ENCODE data around the gene RBFOX2. TPM values are rescaled to one million over a fixed set of nuclear protein-coding genes. Genes with fewer than 3 reads are reported as not detected.

RBFOX2 gene
- total RNA-seq, 4 donors from 2014 or later = 50.2 to 75.6 (median 71.4) TPM

GRCh38 chr22:35991168-35991567 lies 37.5 kb downstream of the RBFOX2 start:
- peaks cover 0 to 51% (median 16%) of the 10 kb centered on the region in 4 donors for H3K4me1 ChIP-seq
- DNase-seq (ENCODE audit: low spot score in 2 of 2) = no peak
- no peaks in the 10 kb centered on the region for H3K27me3 ChIP-seq
- H3K9me3 ChIP-seq = no peaks in the 10 kb centered on the region
- WGBS, 2 donors = 69 to 80% methylated on average over 2 of the region's 2 CpGs
- H3K27ac ChIP-seq = no peak overlapping the region
- no peak for TF ChIP-seq EP300 (IDR thresholded peaks at IDR 0.05)
- TF ChIP-seq CTCF (IDR thresholded peaks at IDR 0.05) = no peak
- TF ChIP-seq POLR2A (IDR thresholded peaks at IDR 0.05) = no peak
- no peak overlapping the region for H3K4me3 ChIP-seq
- H3K36me3 ChIP-seq = no peaks in the 10 kb centered on the region

DNA sequence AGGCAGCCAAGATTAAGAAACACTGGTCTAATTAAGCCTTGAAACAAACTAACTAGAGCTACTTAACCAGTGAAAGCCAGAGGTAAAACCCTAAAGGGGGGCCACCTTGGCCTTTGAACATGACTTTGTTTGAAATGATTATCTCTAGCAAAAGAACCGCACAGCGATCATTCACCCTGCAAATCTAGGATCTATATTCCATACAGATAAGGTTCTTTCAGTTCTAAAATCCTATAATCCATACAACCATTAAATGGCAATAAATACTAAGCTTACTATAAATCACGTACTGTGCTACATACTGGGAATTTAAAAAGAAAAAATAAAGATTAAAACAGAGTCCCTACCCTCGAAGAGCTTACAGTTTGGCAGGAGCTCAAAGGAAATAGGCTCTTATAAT lies 40.6 kb downstream of the RBFOX2 start:
- H3K27me3 ChIP-seq = no peaks in the 10 kb centered on the region
- no peaks in the 10 kb centered on the region for H3K9me3 ChIP-seq
- peaks cover 0 to 45% (median 16%) of the 10 kb centered on the region in 4 donors for H3K4me1 ChIP-seq
- H3K36me3 ChIP-seq = no peaks in the 10 kb centered on the region
- no peak for TF ChIP-seq EP300 (IDR thresholded peaks at IDR 0.05)
- TF ChIP-seq POLR2A (IDR thresholded peaks at IDR 0.05) = no peak
- TF ChIP-seq CTCF (IDR thresholded peaks at IDR 0.05) = no peak
- H3K27ac ChIP-seq = peak overlapping the region in 2 of 4 donors; percentile 39 to 58
- no peak for DNase-seq (ENCODE audit: low spot score in 2 of 2)
- no peak overlapping the region for H3K4me3 ChIP-seq
- 78 to 85% methylated on average over 4 of the region's 4 CpGs for WGBS, 2 donors

- H3K36me3 ChIP-seq = no peaks in the 10 kb centered on the region
- 56 to 61% methylated on average over 1 of the region's 1 CpG for WGBS, 2 donors
- H3K27me3 ChIP-seq = no peaks in the 10 kb centered on the region
- no peak for TF ChIP-seq POLR2A (IDR thresholded peaks at IDR 0.05)
- TF ChIP-seq EP300 (IDR thresholded peaks at IDR 0.05) = no peak
- no peak for TF ChIP-seq CTCF (IDR thresholded peaks at IDR 0.05)
- DNase-seq (ENCODE audit: low spot score in 2 of 2) = no peak
- H3K4me3 ChIP-seq = no peak overlapping the region
- peaks cover 0 to 50% (median 17%) of the 10 kb centered on the region in 4 donors for H3K4me1 ChIP-seq
- H3K9me3 ChIP-seq = no peaks in the 10 kb centered on the region
- H3K27ac ChIP-seq = peak overlapping the region in 2 of 4 donors; percentile 39 to 58
Measured at GRCh38 chr22:35987487-35987886, 41.1 kb downstream of the RBFOX2 start.

GRCh38 chr22:35986088-35986487 lies 42.5 kb downstream of the RBFOX2 start:
- TF ChIP-seq POLR2A (IDR thresholded peaks at IDR 0.05) = no peak
- no peak for TF ChIP-seq EP300 (IDR thresholded peaks at IDR 0.05)
- no peak for TF ChIP-seq CTCF (IDR thresholded peaks at IDR 0.05)
- Histone ChIP-seq H3K9me3 (no peaks in the 10 kb centered on the region), H3K27ac (peak overlapping the region in 2 of 4 donors; percentile 34 to 44), H3K27me3 (no peaks in the 10 kb centered on the region), H3K36me3 (no peaks in the 10 kb centered on the region), H3K4me1 (peaks cover 0 to 49% (median 20%) of the 10 kb centered on the region in 4 donors), H3K4me3 (no peak overlapping the region)
- DNase-seq (ENCODE audit: low spot score in 2 of 2) = no peak
- WGBS, 2 donors = 12 to 23% methylated on average over 2 of the region's 2 CpGs

DNA sequence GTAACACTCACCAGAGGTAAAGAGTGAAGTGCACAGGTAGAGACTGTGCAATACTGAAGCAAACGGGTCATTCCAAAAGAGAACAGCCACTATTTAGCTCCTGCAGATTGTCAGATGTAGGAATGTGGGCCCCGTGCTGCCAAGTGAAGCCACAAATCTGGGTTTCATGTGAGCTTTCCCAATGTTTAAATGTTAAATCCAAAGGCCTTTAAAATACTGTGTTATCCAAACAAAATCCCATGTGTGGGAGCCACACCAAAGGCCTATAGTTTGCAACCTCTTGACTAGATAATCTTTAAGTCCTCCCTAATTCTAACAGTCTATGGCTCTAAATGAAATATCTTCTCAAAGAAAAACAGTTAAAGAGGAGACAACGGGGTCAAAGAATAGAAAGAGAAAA lies 43.3 kb downstream of the RBFOX2 start:
- Histone ChIP-seq H3K9me3 (no peaks in the 10 kb centered on the region), H3K27me3 (no peaks in the 10 kb centered on the region), H3K4me1 (peaks cover 0 to 49% (median 20%) of the 10 kb centered on the region in 4 donors), H3K4me3 (no peak overlapping the region), H3K27ac (peak overlapping the region in 1 of 4 donors; percentile 34), H3K36me3 (no peaks in the 10 kb centered on the region)
- 84% methylated on average over 3 of the region's 3 CpGs for WGBS, 2 donors
- no peak for TF ChIP-seq EP300 (IDR thresholded peaks at IDR 0.05)
- no peak for TF ChIP-seq CTCF (IDR thresholded peaks at IDR 0.05)
- no peak for TF ChIP-seq POLR2A (IDR thresholded peaks at IDR 0.05)
- DNase-seq (ENCODE audit: low spot score in 2 of 2) = no peak

All from tibial nerve (tissue), 4 donors.